Central memory CD8-positive, alpha-beta T cell (primary cell): ENCODE results near the gene HOXC13.

Source experiments
- ATAC-seq: fragments of 150-1000 bp; cut with Tn5 transposase; replicated peaks from 2 replicates; pipeline ENCODE4 v1.10.0; 2022; ENCODE audit warnings: mild to moderate bottlenecking, moderate FRiP score, moderate number of reproducible peaks; ENCODE audit not compliant: poor library complexity, severe bottlenecking; ENCODE audit errors: extremely low read depth
- DNase-seq, 2 donors: peaks; one replicate each; pipeline ENCODE4 v3.0.0; 2021; ENCODE audit warnings: low spot score in 2 of 2
- H3K27ac Mint-ChIP-seq: one replicate; pipeline ENCODE4 v1.8.0; 2022; ENCODE audit warnings: low read depth, mild to moderate bottlenecking, moderate library complexity, mixed read lengths
- H3K27me3 Mint-ChIP-seq: one replicate; pipeline ENCODE4 v1.8.0; 2022; ENCODE audit warnings: mixed read lengths
- H3K36me3 Mint-ChIP-seq: one replicate; pipeline ENCODE4 v1.8.0; 2022; ENCODE audit warnings: mild to moderate bottlenecking, moderate library complexity, mixed read lengths; ENCODE audit not compliant: insufficient read depth
- H3K4me1 Mint-ChIP-seq: one replicate; pipeline ENCODE4 v1.8.0; 2022; ENCODE audit warnings: mixed read lengths
- H3K4me3 Mint-ChIP-seq: one replicate; pipeline ENCODE4 v1.8.0; 2022; ENCODE audit warnings: mild to moderate bottlenecking, moderate library complexity, mixed read lengths
- H3K9me3 Mint-ChIP-seq: one replicate; pipeline ENCODE4 v1.8.0; 2022; ENCODE audit warnings: mixed read lengths

HOXC13 gene

DNA sequence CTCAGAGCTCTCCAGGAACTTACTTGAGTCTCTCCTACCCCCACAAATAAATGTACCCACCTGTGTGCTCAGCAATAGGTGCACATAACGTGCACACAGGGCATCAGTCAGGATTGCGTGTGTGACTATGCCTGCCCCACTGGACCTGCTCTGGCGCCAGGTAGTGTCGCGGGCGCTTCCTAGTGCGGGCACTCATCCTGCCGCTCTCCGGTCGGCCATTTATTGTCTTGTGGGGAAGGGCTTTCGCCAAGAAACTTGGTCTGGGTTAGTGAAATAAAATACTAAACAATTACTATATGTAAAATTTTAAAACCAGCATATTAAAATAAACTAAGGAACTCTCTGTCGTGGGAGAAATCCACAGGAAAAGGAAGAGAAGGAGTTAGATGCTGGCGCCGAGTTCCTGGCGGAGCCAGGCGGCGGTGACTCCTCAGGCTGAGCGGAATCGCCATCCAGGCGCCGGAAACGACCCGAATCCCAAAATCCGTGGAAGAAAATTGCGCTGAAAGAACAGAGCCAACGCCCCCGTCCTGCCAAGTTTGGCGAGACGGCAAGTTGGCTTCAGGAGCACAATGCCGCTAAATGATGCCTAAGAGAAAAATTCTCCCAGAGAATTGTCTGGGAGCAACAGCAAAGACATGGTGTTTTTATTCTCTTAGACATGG, 7.9 kb upstream of the HOXC13 start:
- DNase-seq, result no peak

DNA sequence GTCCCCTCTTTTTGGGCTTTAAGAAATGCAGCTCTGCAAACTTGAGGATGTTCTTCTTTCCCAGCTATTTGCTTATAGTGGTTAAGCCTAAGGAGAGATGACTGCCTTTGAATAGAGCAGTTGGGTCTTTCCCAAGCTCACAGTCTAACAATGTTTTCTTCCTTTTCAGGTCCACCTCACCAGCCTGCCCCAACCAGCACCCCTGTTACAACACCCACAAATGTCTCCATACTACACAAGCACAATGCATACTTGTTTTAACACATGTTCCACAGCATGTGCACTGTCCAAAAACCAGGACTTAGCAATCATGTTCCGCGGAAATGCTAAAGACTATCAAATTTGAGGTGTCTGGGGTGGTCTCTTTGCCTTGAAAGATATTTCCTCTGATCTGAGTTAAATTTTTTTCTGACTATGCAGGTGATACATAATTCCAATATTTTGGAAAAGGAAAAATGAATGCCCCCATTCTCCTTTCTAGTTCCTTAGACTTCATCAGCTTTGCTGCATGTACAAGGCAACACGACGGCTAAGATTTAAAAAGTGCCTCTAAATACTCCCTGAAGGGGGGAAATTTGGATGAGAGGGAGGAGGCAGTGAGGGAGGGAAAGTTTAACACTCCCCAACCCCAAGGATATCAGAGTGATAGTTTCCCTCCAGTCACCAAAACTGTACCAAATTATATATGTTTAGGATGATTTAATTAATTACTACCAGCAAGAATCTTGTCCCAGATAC, 6.6 kb upstream of the HOXC13 start:
- no peak for DNase-seq
- H3K36me3 Mint-ChIP-seq, result peaks cover 13% of the 10 kb centered on the region
- no peak overlapping the region for H3K4me3 Mint-ChIP-seq
- H3K27me3 Mint-ChIP-seq, result peaks cover 100% of the 10 kb centered on the region
- no peaks in the 10 kb centered on the region for H3K9me3 Mint-ChIP-seq
- no peak overlapping the region for H3K27ac Mint-ChIP-seq
- ATAC-seq, result no peak
- H3K4me1 Mint-ChIP-seq, result peaks cover 12% of the 10 kb centered on the region

More for the DNA sequence above, 7.9 kb upstream of the HOXC13 start:
- peaks cover 7% of the 10 kb centered on the region for H3K4me1 Mint-ChIP-seq
- peaks cover 8% of the 10 kb centered on the region for H3K36me3 Mint-ChIP-seq
- H3K27ac Mint-ChIP-seq, result no peak overlapping the region
- peaks cover 100% of the 10 kb centered on the region for H3K27me3 Mint-ChIP-seq
- no peak for ATAC-seq
- no peaks in the 10 kb centered on the region for H3K9me3 Mint-ChIP-seq
- H3K4me3 Mint-ChIP-seq, result no peak overlapping the region

DNA sequence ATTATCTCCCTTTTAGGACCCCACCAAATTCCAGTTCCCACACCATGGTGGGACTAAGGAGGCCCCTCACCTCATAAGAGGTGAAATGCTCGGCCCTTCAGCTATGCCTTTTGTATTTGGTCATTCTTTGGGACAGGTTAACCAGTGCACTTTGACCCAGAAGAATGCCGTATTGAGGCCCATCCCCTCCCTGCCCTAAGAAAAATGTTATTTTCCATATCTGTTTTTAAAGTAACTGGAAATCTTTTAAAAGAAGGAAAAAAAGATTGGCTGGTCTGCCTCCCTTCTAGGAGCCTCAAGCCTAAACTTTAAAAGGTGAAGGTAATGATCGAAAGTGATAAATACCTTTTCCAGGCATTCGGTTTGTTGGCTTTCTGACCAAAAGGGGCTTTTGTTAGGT, 5.7 kb upstream of the HOXC13 start:
- peaks cover 12% of the 10 kb centered on the region for H3K4me1 Mint-ChIP-seq
- H3K9me3 Mint-ChIP-seq, result no peaks in the 10 kb centered on the region
- ATAC-seq (no peak), DNase-seq (no peak)
- peaks cover 100% of the 10 kb centered on the region for H3K27me3 Mint-ChIP-seq
- no peak overlapping the region for H3K27ac Mint-ChIP-seq
- H3K4me3 Mint-ChIP-seq, result no peak overlapping the region
- peaks cover 13% of the 10 kb centered on the region for H3K36me3 Mint-ChIP-seq

DNA sequence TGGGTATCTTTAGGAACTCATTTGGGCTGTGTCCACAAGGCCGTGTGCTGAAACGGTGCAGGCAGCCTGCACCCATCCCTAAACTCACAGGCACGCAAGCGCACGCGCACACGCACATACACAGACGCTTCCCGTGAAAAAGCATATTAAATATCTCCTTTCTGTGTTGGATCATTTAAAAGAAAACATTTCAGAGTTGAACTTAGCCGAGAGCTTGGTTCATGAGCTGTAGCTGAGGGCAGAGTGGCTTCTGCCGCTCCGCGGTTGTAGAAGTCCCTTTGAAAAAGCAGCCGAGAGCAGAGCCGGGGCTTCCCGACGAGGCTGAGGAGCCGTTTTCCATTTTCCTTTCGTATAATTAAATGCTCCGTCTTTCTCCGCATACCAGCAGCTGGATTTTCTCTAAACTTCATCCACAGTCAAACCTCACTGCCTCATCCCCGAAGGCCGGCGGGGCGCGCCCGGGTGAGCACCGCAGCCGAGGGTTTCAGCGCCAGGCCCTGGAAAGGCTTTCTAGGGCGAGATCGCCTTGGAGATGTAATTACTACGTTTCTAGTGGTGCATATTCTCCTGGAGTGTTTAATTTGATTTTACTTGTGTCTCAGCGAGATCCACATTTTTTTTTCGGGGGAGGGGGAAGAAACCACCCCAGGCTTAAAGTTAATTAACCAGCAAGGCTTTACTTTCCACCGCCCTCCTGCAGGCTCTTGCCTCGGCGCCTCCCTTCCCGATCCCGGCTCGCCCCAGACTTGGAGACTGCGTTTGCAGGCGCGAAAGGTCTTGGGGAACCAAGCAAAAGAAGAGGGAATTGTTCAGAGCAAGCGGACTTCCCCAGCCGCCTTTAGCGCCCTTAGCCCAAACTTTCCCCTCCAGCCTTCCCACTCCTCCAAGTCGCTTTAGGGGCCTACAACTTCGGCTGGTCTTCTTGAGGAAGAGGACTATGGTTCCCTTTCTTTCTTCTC, 3.0 kb upstream of the HOXC13 start:
- no peak for ATAC-seq
- no peak overlapping the region for H3K4me3 Mint-ChIP-seq
- H3K27ac Mint-ChIP-seq, result no peak overlapping the region
- H3K9me3 Mint-ChIP-seq, result no peaks in the 10 kb centered on the region
- peaks cover 12% of the 10 kb centered on the region for H3K4me1 Mint-ChIP-seq
- peaks cover 15% of the 10 kb centered on the region for H3K36me3 Mint-ChIP-seq
- H3K27me3 Mint-ChIP-seq, result peaks cover 99% of the 10 kb centered on the region
- DNase-seq, result no peak

DNA sequence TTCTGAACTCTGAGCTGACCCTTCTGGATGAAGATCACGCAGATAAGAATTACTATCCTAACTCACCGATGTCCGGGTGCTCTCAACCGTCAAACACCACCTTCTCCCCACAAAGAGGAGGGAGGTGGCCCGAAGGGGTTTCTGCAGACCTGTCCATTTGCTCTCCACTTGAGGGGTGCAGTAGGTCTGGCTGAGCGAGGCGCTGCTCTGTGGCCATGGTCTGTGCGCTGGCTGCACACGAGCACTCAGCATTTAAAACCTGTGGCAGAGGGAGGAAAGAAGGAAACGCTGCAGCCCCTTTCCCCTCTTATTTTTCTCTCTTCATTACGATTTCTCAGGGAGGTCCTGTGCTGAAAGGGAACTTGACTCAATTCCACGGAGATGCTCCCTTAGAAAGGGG, 1.5 kb upstream of the HOXC13 start:
- ATAC-seq (no peak), DNase-seq (no peak)
- H3K4me1 Mint-ChIP-seq, result peaks cover 12% of the 10 kb centered on the region
- H3K36me3 Mint-ChIP-seq, result peaks cover 18% of the 10 kb centered on the region
- no peaks in the 10 kb centered on the region for H3K9me3 Mint-ChIP-seq
- H3K4me3 Mint-ChIP-seq, result no peak overlapping the region
- H3K27ac Mint-ChIP-seq, result no peak overlapping the region
- H3K27me3 Mint-ChIP-seq, result peaks cover 99% of the 10 kb centered on the region

DNA sequence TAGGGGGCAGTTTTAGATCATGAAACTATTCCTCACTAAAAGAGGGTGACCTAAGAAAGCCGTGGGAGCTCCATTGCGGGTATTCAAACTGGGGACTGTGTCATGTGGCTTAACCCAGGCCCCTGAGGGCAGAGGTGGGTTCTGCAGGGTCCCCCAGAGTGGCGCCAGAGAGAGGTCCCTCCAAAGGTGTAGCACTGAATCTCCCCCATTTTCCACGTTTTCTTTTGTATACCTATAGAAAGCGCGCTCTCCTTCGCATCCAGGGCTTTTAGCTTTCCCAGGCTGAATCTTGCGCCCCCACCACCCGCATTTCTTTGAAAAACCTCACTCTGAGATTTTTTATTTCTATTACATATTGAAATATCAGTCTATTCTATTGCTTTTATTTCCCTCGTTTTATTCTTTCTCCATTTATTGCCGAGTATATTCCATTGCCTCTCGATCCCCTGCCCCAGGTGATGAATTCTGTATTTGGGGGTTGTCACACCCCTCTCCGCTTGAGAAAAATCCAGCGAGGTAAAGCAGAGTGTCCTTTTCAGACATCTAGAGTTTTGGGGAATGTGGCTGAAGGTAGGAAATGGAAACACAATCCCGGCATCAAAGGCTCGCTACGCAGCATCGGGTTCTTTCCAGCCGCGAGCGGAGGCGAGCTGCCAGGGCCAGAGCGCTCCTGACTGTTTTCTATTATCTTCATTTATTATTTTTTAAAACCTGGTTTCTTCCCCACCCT, 870 bp upstream of the HOXC13 start:
- ATAC-seq (no peak), DNase-seq (no peak)
- Mint-ChIP-seq H3K4me3 (no peak overlapping the region), H3K36me3 (peaks cover 18% of the 10 kb centered on the region), H3K9me3 (no peaks in the 10 kb centered on the region), H3K27ac (no peak overlapping the region), H3K4me1 (peaks cover 12% of the 10 kb centered on the region), H3K27me3 (peaks cover 99% of the 10 kb centered on the region)

DNA sequence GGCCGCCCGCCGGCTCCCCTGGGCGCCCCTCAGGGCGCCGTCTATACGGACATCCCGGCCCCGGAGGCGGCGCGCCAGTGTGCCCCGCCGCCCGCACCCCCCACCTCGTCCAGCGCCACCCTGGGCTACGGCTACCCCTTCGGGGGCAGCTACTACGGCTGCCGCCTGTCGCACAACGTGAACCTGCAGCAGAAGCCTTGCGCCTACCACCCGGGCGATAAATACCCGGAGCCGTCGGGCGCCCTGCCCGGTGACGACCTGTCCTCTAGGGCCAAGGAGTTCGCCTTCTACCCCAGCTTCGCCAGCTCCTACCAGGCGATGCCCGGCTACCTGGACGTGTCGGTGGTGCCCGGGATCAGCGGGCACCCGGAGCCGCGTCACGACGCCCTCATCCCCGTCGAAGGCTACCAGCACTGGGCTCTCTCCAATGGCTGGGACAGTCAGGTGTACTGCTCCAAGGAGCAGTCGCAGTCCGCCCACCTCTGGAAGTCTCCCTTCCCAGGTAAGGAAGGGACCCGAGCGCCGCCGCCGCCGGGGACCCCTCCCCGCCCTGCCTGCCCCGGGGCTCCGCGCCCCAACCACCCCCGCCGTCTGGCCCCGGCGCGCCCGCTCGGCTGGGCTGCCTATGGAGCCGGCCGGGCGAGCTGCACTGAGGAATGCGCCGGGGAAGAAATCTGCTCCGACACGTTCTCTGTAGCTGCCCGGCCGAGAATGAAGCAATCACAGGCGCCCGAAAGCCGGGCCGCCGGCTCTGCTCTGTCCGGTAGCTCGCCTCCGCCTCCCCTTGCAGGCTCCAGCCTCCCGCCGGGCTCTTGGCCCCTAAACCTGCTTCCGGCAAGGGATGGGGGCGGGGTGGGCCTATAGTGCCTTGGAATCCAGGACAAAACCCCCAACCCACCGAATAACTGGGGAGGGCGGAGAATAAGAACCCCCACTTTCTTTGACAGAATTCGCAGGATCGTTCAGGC, 794 bp downstream of the HOXC13 start:
- no peak for DNase-seq
- no peak overlapping the region for H3K27ac Mint-ChIP-seq
- H3K4me1 Mint-ChIP-seq, result peaks cover 12% of the 10 kb centered on the region
- no peak for ATAC-seq
- H3K4me3 Mint-ChIP-seq, result peak overlapping the region; percentile 16
- H3K9me3 Mint-ChIP-seq, result no peaks in the 10 kb centered on the region
- H3K36me3 Mint-ChIP-seq, result peaks cover 18% of the 10 kb centered on the region
- H3K27me3 Mint-ChIP-seq, result peaks cover 99% of the 10 kb centered on the region

DNA sequence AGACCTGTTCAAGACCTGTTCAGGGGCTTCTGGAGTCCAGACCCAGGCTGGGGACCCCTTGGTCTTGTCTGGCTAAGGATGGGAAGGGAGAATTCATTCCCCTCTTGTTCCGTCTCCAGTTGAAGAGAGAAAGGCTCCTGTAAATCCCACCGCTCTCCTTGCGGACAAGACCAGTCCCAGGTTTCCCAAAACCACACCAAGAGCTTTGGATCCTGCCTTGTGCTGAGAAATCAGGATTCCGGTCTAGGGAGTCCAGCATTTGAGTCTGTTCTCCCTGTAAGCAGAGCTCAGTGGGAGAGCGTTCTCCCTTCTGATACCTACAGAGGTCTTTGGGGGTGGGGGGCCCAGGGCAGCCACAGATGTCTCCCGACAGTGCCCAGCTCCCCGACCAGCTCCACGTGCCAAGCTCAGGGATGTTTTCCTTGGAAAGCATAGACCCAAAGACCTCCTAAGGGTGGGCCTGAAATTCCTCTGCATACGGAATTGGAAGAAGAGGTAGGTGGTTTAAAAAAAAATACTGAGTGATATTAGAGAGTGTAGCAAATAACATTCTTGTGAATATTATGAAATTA, 1.9 kb downstream of the HOXC13 start:
- ATAC-seq, result no peak
- Mint-ChIP-seq H3K36me3 (peaks cover 14% of the 10 kb centered on the region), H3K4me3 (no peak overlapping the region), H3K9me3 (no peaks in the 10 kb centered on the region), H3K4me1 (peaks cover 7% of the 10 kb centered on the region), H3K27ac (no peak overlapping the region), H3K27me3 (peaks cover 99% of the 10 kb centered on the region)
- no peak for DNase-seq

DNA sequence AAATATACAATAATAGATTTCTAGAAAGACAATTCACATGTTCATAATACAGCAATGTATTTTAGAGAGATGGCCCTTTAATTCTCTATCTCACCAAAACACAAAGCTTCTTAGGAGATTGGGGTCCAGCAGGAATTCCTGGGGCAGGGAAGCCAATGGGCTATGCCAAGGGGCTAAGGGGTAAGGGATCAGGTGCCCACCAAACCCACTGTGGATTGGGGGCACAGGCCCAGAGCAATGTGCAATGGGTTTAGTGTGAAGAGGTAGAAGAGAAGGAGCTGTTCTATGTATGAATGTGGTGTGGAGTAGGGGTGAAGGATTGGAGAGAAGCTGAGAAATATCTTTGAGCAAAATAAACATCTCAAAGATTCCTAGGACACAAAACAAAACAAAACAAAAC, 2.6 kb downstream of the HOXC13 start:
- peaks cover 11% of the 10 kb centered on the region for H3K36me3 Mint-ChIP-seq
- no peak overlapping the region for H3K4me3 Mint-ChIP-seq
- peaks cover under 1% of the 10 kb centered on the region for H3K4me1 Mint-ChIP-seq
- DNase-seq, result no peak
- H3K27ac Mint-ChIP-seq, result no peak overlapping the region
- ATAC-seq, result no peak
- peaks cover 99% of the 10 kb centered on the region for H3K27me3 Mint-ChIP-seq
- H3K9me3 Mint-ChIP-seq, result no peaks in the 10 kb centered on the region

DNA sequence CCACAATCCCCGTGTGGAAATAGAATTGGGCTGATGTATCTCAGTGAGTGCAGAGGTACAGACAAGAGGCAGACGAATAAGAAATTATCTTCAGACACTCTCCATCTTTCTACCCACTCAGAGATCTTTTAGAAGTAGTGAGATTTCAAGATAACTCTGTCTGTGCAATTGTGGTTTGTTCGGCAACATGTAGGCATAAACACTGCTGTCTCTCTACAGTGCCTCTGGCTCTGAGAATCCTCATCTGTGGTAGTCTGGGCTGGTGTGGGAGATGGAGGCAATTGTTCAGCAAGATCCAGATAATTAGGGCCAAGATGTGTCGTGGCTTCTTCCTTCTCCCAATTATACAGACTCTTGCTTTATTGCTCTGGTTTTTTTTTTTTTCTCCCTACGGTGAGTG, 3.1 kb downstream of the HOXC13 start:
- ATAC-seq, result no peak
- H3K36me3 Mint-ChIP-seq, result peaks cover 9% of the 10 kb centered on the region
- no peak overlapping the region for H3K27ac Mint-ChIP-seq
- no peaks in the 10 kb centered on the region for H3K9me3 Mint-ChIP-seq
- no peak for DNase-seq
- H3K27me3 Mint-ChIP-seq, result peaks cover 99% of the 10 kb centered on the region
- no peaks in the 10 kb centered on the region for H3K4me1 Mint-ChIP-seq
- no peak overlapping the region for H3K4me3 Mint-ChIP-seq

DNA sequence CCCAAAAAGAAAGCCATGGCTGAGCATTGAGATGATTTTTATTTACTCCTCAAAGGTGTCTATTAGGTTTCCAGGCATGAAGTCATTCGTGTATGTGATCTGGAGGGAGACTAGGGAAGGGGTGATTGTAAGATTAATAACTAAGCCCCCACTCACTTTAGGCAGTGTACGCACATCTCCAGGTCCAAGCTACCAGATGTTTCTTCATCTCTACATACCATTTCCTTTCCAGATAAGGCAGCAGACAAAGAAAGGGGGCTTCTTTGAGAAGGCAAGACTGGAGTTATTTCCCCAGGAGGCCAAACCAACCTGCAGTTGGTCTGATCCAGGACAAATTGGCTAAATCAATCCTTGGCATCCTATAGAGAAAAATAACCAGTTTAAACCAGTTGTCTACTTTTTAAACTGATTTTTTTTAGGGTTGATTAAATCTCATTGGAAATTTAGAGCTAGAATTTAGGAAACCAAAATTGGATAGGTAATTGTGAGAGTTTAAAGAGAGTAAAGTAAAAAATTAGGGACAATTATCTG, 3.9 kb downstream of the HOXC13 start:
- no peak for DNase-seq
- Mint-ChIP-seq H3K4me3 (no peak overlapping the region), H3K36me3 (peaks cover 9% of the 10 kb centered on the region), H3K27ac (no peak overlapping the region), H3K4me1 (no peaks in the 10 kb centered on the region), H3K27me3 (peaks cover 99% of the 10 kb centered on the region), H3K9me3 (no peaks in the 10 kb centered on the region)
- no peak for ATAC-seq
